SU-DHL-6 (cell line): ENCODE measurements around the gene ST6GALNAC2.
"Not testable (repeated sequence)": the region's sequence is repeated elsewhere in the genome, so short reads cannot be mapped to it uniquely, and the experiment has no call there.

Experiments used
- H2AFZ ChIP-seq: fragments of 200-600 bp; sonication (generic); 2 replicates; pipeline ENCODE4 v1.6.1; 2014; ENCODE audit warnings: low read depth, mild to moderate bottlenecking, moderate library complexity, mixed read lengths, antibody characterized with exemption, low read length; ENCODE audit not compliant: severe bottlenecking
- H3F3A ChIP-seq: fragments of 200-600 bp; shearing (Covaris generic); 2 replicates; pipeline ENCODE4 v1.6.0; 2016; ENCODE audit warnings: antibody characterized with exemption, mild to moderate bottlenecking; ENCODE audit not compliant: insufficient read depth
- H3K27ac ChIP-seq: fragments of 200-600 bp; sonication (generic); 2 replicates; pipeline ENCODE4 v1.5.1; 2016; ENCODE audit warnings: low read depth, mild to moderate bottlenecking, low read length, moderate library complexity, mixed read lengths
- H3K27me3 ChIP-seq: fragments of 200-600 bp; sonication (generic), shearing (Covaris generic); 2 replicates; pipeline ENCODE4 v1.6.0; 2014; ENCODE audit warnings: mild to moderate bottlenecking, low read length
- H3K36me3 ChIP-seq: fragments of 200-600 bp; sonication (generic); 2 replicates; pipeline ENCODE4 v1.6.1; 2014; ENCODE audit warnings: mild to moderate bottlenecking, low read length, mixed read lengths
- H3K4me2 ChIP-seq: fragments of 300-600, 200-600 bp; shearing (Covaris generic), sonication (generic); 2 replicates; pipeline ENCODE4 v1.6.0; 2014; ENCODE audit warnings: low read length, low read depth, mild to moderate bottlenecking; ENCODE audit not compliant: poor library complexity, severe bottlenecking
- H3K4me3 ChIP-seq: fragments of 200-600 bp; sonication (generic); 2 replicates; pipeline ENCODE4 v1.5.1; 2014; ENCODE audit warnings: antibody characterized with exemption, low read length, mild to moderate bottlenecking, mixed read lengths; ENCODE audit not compliant: insufficient read depth, poor library complexity, severe bottlenecking
- H3K79me2 ChIP-seq: fragments of 200-600 bp; sonication (generic); 2 replicates; pipeline ENCODE4 v1.6.1; 2014; ENCODE audit warnings: mild to moderate bottlenecking, low read length, moderate library complexity; ENCODE audit not compliant: insufficient read depth
- H3K9ac ChIP-seq: fragments of 200-600 bp; sonication (generic); 2 replicates; pipeline ENCODE4 v1.7.0; 2014; ENCODE audit warnings: mild to moderate bottlenecking, low read length
- H3K9me2 ChIP-seq: fragments of 200-600 bp; sonication (generic); replicated peaks from 2 replicates; pipeline ENCODE4 v1.6.1; 2014; ENCODE audit warnings: low read length; ENCODE audit not compliant: insufficient read depth
- H3K9me3 ChIP-seq: fragments of 200-600 bp; sonication (generic); 2 replicates; pipeline ENCODE4 v1.6.1; 2014; ENCODE audit warnings: low read length, mixed read lengths; ENCODE audit not compliant: insufficient read depth
- H4K20me1 ChIP-seq: fragments of 200-600 bp; sonication (generic); 2 replicates; pipeline ENCODE4 v1.6.1; 2014; ENCODE audit warnings: low read depth, mild to moderate bottlenecking, antibody characterized with exemption, low read length, moderate library complexity, mixed read lengths
- CTCF ChIP-seq: fragments of 200-600 bp; sonication (generic); IDR thresholded peaks from one replicate; pipeline ENCODE4 v1.5.1; 2017; ENCODE audit warnings: antibody characterized with exemption, mild to moderate bottlenecking, low read length, moderate library complexity; ENCODE audit not compliant: insufficient read depth, poor library complexity, severe bottlenecking
- EZH2phosphoT487 ChIP-seq: fragments of 200-600 bp; sonication (generic), shearing (Covaris generic); conservative IDR thresholded peaks from 2 replicates; pipeline ENCODE4 v1.6.1; 2018; ENCODE audit warnings: mild to moderate bottlenecking, antibody characterized with exemption, low read length, moderate library complexity, mixed read lengths

ST6GALNAC2 gene

GRCh38 chr17:76560877-76561221, 24.8 kb downstream of the ST6GALNAC2 start:
- H3K36me3 ChIP-seq: peaks cover 32% of the 10 kb centered on the region
- no peaks in the 10 kb centered on the region for H3K9me2 ChIP-seq
- TF ChIP-seq EZH2phosphoT487: no peak
- TF ChIP-seq CTCF: no peak
- H3F3A ChIP-seq: peaks cover 47% of the 10 kb centered on the region
- peaks cover 24% of the 10 kb centered on the region for H4K20me1 ChIP-seq
- H3K9me3 ChIP-seq: no peaks in the 10 kb centered on the region
- no peaks in the 10 kb centered on the region for H3K27me3 ChIP-seq
- H3K79me2 ChIP-seq: peaks cover 50% of the 10 kb centered on the region
- H3K9ac ChIP-seq: no peak overlapping the region
- no peak overlapping the region for H3K4me2 ChIP-seq
- H3K4me3 ChIP-seq: no peak overlapping the region
- no peak overlapping the region for H3K27ac ChIP-seq
- no peak overlapping the region for H2AFZ ChIP-seq

GRCh38 chr17:76560036-76560876, 25.4 kb downstream of the ST6GALNAC2 start:
- Histone ChIP-seq H3K4me2 (peak overlapping the region; percentile 71), H3F3A (peaks cover 43% of the 10 kb centered on the region), H2AFZ (no peak overlapping the region), H3K79me2 (peaks cover 50% of the 10 kb centered on the region), H3K27ac (0 out of 2 replicates have a peak overlapping the region, but pooled peaks have one; percentile 18), H3K36me3 (peaks cover 29% of the 10 kb centered on the region), H3K9ac (0 out of 2 replicates have a peak overlapping the region, but pooled peaks have one; percentile 20), H3K9me3 (no peaks in the 10 kb centered on the region), H3K27me3 (no peaks in the 10 kb centered on the region), H4K20me1 (peaks cover 20% of the 10 kb centered on the region), H3K4me3 (peak overlapping the region; percentile 76), H3K9me2 (no peaks in the 10 kb centered on the region)
- no peak for TF ChIP-seq CTCF
- TF ChIP-seq EZH2phosphoT487: no peak

GRCh38 chr17:76559460-76559859, 26.2 kb downstream of the ST6GALNAC2 start:
- H3K9me3 ChIP-seq, H3K27me3 ChIP-seq, H2AFZ ChIP-seq, H3K27ac ChIP-seq, H3K9me2 ChIP-seq: not testable (repeated sequence)
- Histone ChIP-seq H3K4me2 (peak overlapping the region; percentile 71), H3F3A (peaks cover 37% of the 10 kb centered on the region), H4K20me1 (peaks cover 17% of the 10 kb centered on the region), H3K79me2 (peaks cover 50% of the 10 kb centered on the region), H3K9ac (peak overlapping the region; percentile 96), H3K36me3 (peaks cover 27% of the 10 kb centered on the region), H3K4me3 (peak overlapping the region; percentile 76)
